Astrocyte of the hippocampus (primary cell): ENCODE measurements around the gene COL20A1.
"Not testable (repeated sequence)": the region's sequence is repeated elsewhere in the genome, so short reads cannot be mapped to it uniquely, and the experiment has no call there.

ENCODE experiments used
- DNase-seq: peaks from one replicate; pipeline ENCODE4 v3.0.0; 2011; ENCODE audit warnings: low read depth, low spot score

COL20A1 gene

DNA sequence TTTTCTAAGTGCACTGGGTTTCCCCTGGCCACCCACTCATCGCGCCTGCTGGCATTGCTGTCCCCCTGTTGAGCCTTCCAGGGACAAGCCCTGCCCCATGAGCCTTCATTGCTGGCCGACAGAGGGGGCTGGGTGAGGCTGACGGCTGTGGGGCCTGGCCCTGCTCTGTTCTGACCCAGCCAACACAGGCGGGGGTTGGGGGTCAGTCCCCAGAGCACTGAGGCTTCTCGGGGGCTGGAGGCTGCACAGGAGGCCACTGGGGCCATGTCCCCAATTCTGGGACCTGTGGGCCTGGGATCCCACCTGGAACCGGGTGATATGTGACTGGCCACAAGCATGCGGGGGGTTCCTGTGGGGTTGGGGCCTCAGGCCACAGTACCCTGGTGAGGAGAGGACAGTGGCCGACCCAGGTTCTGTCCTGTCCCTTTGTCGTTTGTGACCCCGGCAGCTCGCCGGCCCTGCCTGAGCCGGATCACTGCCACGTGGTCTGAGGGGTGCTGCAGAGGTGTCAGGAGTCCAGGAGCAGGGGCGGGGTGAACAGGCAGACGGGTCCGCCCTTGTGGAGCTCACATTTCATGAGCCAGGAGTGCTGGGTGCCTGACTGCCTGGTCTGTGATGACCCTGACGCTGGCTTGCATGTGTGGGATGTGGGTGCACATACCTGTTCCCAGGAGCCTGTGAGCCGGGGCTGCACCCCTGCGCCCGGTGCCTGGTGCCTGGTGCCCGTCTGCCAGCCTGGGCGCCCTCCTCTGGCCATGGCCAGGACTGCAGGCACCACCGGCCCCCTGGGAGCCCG is 2.1 kb upstream of the COL20A1 start:
- DNase-seq, result peak; percentile 71

DNA sequence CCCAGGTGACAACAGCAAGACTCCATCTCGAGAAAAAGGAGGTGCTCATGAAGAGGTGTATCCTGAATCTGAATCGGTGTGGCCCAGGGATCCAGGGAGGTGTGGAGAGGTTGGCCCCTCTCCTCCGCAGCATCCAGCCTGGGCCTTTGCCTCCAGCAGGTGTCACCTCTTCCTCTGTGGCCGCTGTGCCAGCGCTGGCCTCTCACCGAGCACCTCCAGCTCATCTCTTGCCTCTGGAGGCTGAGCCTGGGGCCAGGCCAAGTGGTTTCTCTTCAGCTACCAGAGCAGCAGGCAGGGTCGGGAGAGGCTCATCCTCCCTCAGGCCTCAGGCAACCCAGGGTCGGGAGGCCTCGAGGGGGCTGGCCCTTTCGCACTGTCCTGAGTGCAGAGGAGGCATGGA is 1.2 kb upstream of the COL20A1 start:
- no peak for DNase-seq

DNA sequence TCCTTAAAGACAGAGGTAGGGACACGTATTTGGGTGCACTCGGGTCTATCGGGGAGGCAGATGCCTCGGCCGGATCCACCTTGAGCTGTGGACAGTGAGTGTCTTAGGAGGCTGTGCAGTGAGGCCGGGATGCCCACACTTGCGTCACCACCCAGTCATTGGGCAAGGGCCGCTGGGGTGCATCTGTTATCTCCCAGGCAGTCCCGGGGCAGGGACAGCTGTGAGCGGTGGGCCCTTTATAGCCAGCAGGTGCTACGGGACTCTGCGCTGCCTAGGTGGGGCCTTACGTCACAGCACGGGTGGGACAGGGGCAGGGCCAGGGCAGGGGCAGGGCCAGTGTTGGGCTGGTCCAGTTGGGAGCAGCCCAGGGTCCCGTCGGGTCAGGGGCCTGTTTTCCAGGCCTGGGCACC is 689 bp upstream of the COL20A1 start:
- DNase-seq, result no peak

DNA sequence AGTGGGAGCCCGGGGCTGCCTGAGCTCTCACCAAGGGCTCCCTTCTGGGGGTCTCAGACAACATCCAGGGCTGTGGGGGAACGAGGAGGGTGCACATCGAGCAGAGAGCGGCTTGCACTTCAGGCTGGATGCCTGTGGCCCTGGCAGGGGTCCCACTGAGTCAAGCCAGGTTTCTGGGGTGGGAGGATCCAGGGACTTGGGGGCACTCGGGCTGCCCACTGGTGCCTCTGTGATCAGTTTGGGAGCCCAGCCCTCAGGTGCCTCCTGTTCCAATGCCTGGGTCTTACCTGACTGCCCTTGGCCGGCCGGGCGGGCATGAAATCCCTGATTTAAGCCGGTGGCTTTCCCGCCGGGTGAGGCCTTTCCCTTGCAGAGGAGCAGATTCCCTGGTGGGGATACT is 470 bp downstream of the COL20A1 start:
- no peak for DNase-seq

DNA sequence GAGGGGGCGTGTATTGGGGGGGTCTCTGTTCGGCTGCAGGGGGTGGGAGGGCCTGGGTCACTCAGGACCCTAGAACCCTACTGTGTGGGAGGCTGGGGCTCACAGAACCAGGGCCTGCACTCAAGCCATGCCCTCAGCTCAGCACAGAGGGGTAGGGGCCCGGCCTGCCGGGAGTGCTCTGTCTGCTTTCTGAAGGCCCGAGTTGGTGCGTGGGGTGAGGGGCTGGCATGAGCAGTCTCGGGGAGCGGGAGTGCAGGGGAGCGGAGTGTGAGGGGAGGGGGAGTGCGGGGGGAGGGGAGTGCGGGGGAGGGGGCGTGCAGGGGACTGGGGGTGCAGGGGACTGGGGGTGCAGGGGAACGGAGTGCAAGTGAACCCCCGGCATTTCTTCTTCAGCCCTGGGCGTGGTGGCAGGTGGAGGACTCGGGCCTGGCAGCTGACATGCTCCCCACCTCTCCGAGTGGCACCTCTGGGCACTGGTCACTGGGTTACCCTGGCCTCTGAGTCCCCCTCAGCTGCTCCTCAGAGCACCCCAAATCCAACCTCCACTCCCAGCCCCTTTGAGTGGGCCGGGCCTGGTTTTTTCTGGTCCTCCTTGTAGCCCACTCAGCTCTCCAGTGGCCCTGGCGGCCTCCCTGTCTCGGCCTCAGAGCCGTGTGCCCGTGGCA is 1.0 kb downstream of the COL20A1 start:
- DNase-seq, result no peak

DNA sequence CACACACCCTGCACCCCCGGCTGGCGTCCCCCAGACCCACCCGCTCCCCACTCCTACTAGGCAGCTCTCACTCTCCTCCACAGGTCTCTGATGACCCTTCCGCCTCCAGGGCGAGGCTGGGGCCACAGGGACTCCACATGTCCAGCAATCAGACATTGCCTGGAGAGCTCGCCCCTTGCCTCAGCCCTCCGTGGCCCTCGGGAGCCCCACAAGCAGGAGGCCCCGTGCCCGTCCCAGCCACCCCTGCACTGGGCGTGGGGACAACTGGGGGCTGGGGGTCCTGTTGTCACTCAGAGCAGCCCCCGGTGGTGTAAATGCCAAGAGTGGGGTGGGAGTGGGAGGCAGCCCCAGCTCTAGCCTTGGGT is 1.5 kb downstream of the COL20A1 start:
- no peak for DNase-seq

DNA sequence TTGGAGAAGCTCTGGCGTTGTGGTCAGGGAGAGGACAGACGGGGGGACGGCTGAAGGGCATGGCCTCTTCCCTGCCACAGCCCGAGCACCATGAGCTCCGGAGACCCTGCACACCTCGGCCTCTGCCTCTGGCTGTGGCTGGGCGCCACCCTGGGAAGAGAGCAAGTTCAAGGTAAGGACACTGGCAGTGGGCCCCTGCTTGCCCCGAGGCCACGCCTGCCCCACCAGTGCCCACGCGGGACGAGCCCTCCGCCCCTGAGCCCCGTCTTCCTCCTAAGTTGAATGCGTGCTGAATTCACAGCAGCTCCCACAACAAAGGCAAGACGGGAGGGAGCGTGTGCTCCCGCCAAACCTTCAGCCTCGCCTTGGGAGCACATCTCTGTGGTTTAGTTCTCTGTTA is 2.0 kb downstream of the COL20A1 start:
- DNase-seq, result no peak

DNA sequence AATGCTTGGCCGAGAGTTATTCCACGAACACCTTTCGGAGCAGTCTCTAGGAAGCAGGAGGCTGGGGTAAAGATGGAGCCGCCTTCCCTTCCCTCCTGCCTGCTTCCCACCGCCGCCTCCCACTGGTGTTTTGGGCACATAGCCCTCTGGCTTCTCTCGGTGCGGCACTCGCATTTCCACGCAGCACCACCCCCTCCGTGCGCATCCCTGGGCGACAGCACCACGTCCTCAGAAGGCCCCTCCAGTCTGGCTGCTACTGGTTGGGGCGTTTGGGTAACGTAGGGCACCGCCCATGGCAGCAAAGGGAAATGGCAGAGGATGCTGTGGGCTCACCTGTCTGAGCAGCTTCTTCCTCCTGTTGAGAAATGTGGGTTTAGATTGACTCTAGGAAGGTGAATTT is 2.4 kb downstream of the COL20A1 start:
- DNase-seq, result no peak

DNA sequence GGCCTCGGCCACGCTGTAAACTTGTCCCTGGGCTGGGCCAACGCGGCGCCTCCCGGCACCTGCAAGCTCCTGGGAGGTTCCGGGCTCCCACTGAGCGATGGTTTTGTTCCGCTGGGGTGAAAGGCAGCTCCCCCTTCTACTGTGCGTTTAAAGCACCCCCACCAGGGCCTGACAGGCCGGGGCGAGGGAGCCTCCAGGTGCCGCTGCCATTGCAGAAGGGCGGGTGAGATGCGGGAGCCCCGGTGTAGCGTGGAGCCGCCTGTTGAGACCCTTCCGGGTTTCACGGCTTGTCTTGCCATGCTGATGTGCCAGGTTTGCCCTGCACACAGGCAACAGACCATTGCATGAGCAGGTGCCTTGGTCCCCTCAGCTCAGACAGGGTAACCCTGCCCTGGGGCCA is 2.9 kb downstream of the COL20A1 start:
- DNase-seq, result no peak

DNA sequence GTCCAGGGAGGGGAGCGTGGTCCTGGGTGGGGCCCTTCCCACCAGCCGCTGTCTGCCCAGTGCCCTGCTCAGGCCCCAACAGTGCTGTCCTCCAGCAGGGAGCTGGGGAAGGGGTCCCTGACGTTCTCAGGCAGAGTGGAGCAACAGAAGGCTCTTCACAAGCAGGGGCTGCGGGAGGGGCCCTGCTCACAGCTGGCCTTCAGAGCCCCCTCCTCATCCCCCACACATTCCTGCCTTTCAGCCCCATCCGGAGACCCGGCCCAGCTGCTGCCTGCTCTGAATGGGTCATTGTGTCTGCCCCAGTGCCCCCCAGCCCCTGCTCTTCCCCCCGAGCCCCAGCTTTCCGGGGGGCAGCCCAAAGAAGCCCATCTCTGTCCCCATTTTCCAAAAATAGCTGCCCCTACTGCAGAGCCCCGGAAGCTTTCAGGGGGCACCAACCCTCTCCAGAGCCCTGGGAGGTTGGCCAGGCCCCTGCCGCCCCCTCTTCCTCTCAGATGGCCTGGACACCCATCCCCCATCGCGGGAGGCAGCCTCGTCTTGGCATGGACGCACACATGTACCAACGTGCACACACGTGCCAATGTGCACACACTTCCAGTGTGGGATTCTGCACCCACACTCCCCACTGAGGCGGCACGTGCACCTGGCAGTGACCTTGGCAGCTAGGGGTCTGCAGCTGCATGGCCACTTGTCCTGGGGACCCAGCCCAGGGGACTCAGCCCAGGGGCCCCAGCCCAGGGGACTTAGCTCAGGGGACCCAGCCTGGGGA is 3.7 kb downstream of the COL20A1 start:
- no peak for DNase-seq

DNA sequence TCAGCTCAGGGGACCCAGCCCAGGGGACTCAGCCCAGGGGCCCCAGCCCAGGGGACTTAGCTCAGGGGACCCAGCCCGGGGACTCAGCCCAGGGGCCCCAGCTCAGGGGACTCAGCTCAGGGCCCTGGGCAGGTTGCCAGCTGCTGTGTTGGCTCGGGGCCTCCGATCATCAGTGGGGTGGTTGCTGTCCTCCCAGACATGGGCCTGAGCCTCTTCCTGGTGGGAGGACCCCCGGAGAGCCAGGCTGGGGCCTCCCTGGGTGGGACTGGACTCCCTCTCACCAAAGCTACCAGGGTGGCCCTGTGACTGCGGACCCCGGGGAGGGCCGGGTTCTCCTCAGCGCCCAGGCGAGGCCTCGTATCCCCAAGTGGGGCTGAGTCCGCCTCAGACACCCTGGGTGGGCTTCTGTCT is 4.4 kb downstream of the COL20A1 start:
- DNase-seq, result no peak

DNA sequence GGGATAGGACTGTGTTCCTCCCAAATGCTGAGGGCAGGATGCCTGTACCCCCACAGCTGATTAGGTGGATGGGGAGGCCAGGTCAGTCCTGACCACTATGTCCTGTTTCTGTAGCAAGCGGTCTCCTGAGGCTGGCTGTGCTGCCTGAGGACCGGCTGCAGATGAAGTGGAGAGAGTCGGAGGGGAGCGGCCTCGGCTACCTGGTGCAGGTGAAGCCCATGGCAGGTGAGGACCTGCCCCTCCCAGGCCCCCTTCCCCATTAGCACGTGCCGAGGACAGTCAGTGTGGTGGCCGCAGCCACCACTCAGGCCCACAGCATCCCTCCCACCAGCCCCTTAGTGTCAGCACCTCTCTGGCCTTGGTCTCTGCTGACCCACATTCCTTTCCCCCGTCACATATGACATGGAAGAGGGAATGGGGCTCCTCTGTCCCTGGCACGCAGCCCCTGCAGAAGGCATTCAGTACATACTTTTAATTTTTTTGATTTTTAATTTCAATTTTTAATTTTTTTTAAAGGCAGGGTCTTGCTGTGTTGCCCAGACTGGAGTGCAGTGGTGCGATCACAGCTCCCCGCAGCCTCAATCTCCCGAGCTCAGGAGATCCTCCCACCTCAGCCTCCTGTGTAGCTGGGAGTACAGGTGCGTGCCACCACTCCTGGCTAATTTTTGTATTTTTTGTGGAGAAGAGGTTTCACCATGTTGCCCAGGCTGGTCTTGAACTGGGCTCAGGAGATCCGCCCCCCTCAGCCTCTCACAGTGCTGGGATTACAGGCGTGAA is 5.0 kb downstream of the COL20A1 start:
- DNase-seq, result no peak

DNA sequence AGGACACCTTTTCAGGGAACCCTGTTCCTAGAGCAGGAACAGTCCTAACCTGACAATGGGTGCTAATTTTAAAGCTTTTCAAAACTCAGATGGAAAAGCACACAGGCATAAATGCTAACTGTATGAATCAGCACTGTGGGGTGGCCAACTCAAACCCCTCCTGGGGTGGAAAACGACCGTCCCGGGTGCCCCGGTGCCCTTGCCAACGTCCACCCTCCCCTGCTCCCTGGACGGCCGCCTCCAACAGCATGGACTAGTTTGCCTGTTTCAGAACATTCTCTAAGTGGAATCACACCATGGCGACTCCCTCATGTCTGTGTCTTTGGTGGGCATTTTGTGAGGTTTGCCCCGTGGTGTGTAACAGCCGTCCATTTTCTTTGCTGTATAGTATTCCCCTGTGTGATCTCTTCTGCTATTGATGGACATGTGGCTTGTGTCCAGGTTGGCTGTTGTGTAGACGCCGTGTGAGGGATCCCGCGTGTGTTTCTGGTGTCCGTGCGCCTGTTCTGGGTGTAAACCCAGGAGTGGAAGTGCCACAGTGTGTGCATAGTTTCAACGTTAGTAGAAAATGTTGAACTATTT is 5.8 kb downstream of the COL20A1 start:
- no peak for DNase-seq

DNA sequence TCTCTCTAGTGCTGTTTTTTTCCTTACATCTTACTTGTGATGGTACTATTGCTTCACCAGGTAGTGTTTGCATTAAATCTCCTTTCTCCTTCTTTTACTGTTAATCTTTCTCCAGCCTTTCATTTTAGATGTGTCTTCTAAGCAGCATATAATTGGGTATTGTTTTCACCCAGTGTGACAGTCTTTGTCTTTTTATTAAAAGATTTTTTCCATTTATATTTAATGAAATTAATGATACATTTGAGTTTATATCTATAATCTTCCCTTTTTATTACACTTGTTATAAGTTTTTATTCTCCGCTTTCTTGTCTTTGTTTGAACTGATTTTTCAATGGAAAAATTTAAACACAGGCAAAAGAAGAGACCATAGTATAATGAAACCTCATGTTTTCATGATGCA is 8.7 kb downstream of the COL20A1 start:
- no peak for DNase-seq

DNA sequence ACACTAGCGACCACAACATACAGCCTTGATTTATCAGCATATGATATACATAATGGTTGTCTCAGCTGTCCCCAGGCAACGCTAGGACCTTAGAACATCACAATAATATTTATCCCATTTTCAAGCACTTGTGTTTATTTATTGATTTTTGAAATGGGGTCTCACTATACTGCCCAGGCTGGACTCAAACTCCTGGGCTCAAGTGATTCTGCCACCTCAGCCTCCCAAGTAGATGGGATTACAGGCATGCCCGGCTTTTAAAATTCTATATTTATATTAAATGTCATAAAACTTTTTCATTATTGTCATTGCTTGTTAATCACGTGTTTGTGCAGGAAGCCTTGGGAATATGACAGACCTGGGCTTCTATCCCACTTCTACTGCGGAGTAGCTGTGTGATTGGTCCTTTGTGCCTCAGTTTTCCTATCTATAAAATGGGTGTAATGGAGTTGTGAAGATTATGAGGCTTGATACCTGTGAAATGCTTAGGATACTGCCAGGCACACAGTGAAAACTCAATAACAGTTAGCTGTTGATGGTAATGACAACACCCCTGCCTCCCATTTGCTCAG is 10.2 kb downstream of the COL20A1 start:
- no peak for DNase-seq

DNA sequence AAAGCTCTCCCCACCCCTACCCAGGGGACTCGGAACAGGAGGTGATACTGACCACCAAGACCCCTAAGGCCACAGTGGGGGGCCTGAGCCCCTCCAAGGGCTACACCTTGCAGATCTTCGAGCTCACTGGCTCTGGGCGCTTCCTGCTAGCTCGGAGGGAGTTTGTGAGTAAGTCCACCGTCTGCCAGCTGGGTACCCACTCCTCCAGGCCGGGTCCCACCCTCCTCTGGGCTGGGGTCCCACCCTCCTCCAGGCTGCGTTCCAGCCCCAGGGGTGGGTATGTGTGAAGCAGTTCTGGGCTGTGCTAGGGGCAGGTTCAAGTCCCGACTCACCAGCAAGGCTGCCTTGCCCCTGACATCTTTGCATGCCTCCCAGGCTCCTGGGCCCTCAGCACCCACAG is 12.4 kb downstream of the COL20A1 start:
- no peak for DNase-seq

DNA sequence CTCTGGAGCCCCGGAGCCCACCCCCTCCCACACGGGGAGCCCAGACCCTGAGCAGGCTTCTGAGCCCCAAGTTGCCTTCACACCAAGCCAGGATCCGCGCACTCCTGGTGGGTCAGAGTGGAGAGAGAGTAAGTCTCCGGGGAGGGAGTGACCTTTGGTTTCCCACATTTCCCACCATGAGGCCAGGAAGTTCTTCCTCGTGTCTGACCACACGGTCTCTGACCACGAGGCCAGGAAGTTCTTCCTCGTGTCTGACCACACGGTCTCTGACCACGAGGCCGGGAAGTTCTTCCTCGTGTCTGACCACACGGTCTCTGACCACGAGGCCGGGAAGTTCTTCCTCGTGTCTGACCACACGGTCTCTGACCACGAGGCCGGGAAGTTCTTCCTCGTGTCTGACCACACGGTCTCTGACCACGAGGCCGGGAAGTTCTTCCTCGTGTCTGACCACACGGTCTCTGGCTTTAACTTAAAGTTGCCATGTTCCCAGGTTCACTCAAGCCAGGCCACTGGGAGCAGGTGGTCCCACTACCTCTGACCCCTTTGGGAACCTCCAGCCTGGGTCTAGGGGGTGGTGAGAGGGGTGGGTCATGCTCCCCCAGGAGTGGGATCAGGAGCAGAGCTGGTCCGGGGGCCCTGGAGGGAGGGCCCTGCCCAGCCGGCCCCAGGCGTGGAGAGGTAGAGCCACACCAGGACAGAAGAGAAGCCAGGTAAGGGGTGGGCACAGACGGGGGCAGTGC is 13.1 kb downstream of the COL20A1 start:
- not testable (repeated sequence) for DNase-seq

DNA sequence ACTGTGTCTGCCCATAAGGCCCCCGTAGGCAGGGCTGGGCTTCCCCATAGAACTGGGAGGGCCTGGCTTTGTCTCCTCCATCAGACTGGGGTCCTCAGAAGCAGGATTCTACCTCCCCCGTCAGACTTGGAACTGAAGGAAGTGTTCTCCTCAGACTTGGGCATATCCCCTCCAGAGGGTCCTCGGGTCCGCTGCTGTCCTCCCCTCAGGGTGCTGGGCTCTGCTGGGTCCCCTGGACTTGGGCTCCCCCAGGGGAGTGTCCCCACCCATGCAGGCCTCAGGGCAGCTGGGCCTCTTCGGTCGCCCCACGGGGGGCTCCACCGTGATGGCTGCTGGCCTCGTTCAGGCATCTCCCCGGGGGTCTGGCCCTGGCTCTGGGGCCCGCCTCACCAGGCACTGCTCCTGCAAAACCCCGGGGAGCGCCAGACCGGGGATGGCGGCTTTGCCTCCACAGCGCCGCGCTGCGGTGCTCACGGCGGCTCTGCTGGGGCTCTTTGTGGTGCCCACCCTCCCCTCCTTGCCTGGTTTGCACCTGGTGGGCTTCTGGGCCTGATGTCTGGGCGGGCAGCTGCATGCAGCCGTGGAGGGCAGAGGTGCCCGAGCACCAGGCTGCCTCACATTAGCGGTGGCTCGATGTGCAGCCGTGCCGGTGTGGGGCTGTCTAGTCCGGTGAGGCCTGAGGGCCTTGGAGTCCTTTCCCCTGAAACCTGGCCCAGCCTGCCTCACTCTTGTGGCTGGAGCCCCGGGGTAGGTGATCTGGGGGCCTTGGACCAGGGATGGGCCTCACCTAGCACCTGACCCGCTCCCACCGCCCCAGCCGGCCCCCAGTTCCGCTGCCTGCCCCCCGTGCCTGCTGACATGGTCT is 13.9 kb downstream of the COL20A1 start:
- no peak for DNase-seq

DNA sequence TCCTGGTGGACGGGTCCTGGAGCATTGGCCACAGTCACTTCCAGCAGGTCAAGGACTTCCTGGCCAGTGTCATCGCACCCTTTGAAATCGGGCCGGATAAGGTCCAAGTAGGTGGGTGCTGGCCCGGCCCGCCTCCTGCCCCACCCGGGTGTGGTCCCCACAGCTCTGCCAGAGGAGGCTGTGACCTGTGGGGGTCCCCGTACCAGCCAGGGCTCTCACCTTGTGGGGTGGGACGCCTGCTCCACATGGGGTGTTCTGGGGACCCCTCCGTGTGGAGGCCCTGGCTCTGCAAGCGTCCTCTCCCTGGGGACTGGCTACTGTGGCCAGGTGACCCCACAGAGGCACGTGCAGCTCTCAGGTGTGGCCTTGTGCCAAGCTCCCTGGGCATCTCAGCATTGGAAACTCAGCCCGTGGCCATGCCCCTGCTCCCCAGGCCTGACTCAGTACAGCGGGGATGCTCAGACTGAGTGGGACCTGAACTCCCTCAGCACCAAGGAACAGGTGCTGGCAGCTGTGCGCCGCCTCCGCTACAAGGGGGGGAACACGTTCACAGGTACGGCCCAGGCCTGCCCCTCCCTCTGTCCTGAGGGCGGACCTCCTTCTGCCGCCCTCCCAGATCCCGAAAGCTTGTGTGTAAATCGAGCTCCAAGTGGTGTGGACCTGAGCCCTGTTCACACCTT is 14.7 kb downstream of the COL20A1 start:
- no peak for DNase-seq
